Thyroid gland (tissue), 4 donors: Measurements from ENCODE around the gene C11orf98. TPM values are rescaled to one million over a fixed set of nuclear protein-coding genes. Genes with fewer than 3 reads are reported as not detected.

ENCODE experiments used
- DNase-seq, 2 donors: peaks; one replicate each; pipeline ENCODE4 v3.0.0-alpha.2; 2019
- H3K27ac ChIP-seq, 3 donors: fragments of 200-600 bp; sonication (generic); 1 replicate in 2 of 3; 2 replicates in 1 of 3; pipeline ENCODE4 v1.5.1; 2016 to 2019; ENCODE audit warnings: mild to moderate bottlenecking in 1 of 3, moderate library complexity in 1 of 3
- H3K27me3 ChIP-seq: fragments of 200-600 bp; sonication (generic); one replicate; pipeline ENCODE4 v1.5.1; 2019
- H3K36me3 ChIP-seq, 2 donors: fragments of 200-600 bp; sonication (generic); one replicate each; pipeline ENCODE4 v1.5.1; 2016 to 2019
- H3K4me1 ChIP-seq, 2 donors: fragments of 200-600 bp; sonication (generic); one replicate each; pipeline ENCODE4 v1.5.1; 2017 to 2019
- H3K4me3 ChIP-seq, 3 donors: fragments of 200-600 bp; sonication (generic); replicated peaks in 1 of 3; 1 replicate in 2 of 3; 2 replicates in 1 of 3; pipeline ENCODE4 v1.5.1; 2016; ENCODE audit warnings: mild to moderate bottlenecking in 1 of 3
- H3K9me3 ChIP-seq: fragments of 200-600 bp; sonication (generic); one replicate; pipeline ENCODE4 v1.5.1; 2017
- POLR2A ChIP-seq, 2 donors: fragments of 450-650 bp; IDR thresholded peaks; one replicate each; pipeline ENCODE4 v1.6.1; 2017; ENCODE audit warnings: antibody characterized with exemption in 2 of 2, mild to moderate bottlenecking in 2 of 2, moderate library complexity in 1 of 2
- WGBS, 2 donors: methylation state at CpG; one replicate each; pipeline ENCODE4 v1.1.5; 2017; 5-methylcytosine and 5-hydroxymethylcytosine counted together
- intact Hi-C: fragments of 100-400 bp; cut with DNase I; formaldehyde crosslinking; loops from one replicate; pipeline ENCODE4 v1.15.1; 2023
- small RNA-seq: library from RNA; depleted of rRNA; stranded (forward); fragments of <200 nt; gene quantifications from one replicate; pipeline ENCODE3, GENCODE V24; 2016
- total RNA-seq, 4 donors: library from RNA; depleted of rRNA; stranded (reverse); fragments of >200 nt; gene quantifications; one replicate each; pipeline ENCODE4 v1.2.3, GENCODE V29; 2016
- TF ChIP-seq, protein P1 (sequence below), 6 experiments: fragments of 200-600 bp in 3 of 6; fragments of 450-650 bp in 3 of 6; sonication (generic) in 3 of 6; IDR thresholded peaks; one replicate each; pipeline ENCODE4 v1.5.1; 2016 to 2019; ENCODE audit warnings: antibody characterized with exemption in 6 of 6, mild to moderate bottlenecking in 2 of 6, inconsistent platforms in 1 of 6, moderate library complexity in 1 of 6

C11orf98 gene
- total RNA-seq, 4 donors from 2014 or later, result 24.1 to 34.5 (median 29.6) TPM

- intact Hi-C loops, result no loop called here
- 39% methylated on average over 3 of the region's 15 CpGs; no CpG with 5 or more reads in 1 of the 2 donors for WGBS, 2 donors
- Histone ChIP-seq H3K4me3 (no peak overlapping the region), H3K9me3 (no peaks in the 10 kb centered on the region), H3K4me1 (peaks cover 10 to 21% of the 10 kb centered on the region in 2 donors), H3K27me3 (no peaks in the 10 kb centered on the region), H3K36me3 (peaks cover 2 to 8% of the 10 kb centered on the region in 2 donors), H3K27ac (peak overlapping the region; percentile 36 to 95 (median 87))
- no peak for TF ChIP-seq POLR2A (IDR thresholded peaks at IDR 0.05)
- TF ChIP-seq, protein P1, sequence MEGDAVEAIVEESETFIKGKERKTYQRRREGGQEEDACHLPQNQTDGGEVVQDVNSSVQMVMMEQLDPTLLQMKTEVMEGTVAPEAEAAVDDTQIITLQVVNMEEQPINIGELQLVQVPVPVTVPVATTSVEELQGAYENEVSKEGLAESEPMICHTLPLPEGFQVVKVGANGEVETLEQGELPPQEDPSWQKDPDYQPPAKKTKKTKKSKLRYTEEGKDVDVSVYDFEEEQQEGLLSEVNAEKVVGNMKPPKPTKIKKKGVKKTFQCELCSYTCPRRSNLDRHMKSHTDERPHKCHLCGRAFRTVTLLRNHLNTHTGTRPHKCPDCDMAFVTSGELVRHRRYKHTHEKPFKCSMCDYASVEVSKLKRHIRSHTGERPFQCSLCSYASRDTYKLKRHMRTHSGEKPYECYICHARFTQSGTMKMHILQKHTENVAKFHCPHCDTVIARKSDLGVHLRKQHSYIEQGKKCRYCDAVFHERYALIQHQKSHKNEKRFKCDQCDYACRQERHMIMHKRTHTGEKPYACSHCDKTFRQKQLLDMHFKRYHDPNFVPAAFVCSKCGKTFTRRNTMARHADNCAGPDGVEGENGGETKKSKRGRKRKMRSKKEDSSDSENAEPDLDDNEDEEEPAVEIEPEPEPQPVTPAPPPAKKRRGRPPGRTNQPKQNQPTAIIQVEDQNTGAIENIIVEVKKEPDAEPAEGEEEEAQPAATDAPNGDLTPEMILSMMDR (IDR thresholded peaks at IDR 0.05), result no peak
- DNase-seq, result no peak
These were observed 51.7 kb downstream of the C11orf98 start for GRCh38 chr11:62613291-62613778.

Small RNAs within 50 kb of the gene (small RNA-seq; reads per million reads assigned to genes)
- not detected for gene SNORA57

Other genes starting within 250 kb of the C11orf98 start
- not detected for gene SCGB1A1, start 246.2 kb downstream of the C11orf98 start, total RNA-seq
- gene AHNAK, start 118.4 kb downstream of the C11orf98 start, total RNA-seq, result 100 to 1,000 TPM; 227 to 400 (median 288) TPM
- 1,000 to 10,000 TPM; 1,334 to 1,814 (median 1,607) TPM for gene EEF1G, start 91.3 kb downstream of the C11orf98 start, total RNA-seq
- 10 to 100 TPM; 13.7 to 20.0 (median 16.1) TPM for gene TUT1, start 73.7 kb downstream of the C11orf98 start, total RNA-seq
- 10 to 100 TPM; 65.3 to 76.7 (median 70.7) TPM for gene MTA2, start 63.3 kb downstream of the C11orf98 start, total RNA-seq
- 10 to 100 TPM; 28.3 to 58.0 (median 46.6) TPM for gene EML3, start 52.4 kb downstream of the C11orf98 start, total RNA-seq
- 1 to 10 TPM; 2.5 to 7.0 (median 5.2) TPM for gene ROM1, start 52.0 kb downstream of the C11orf98 start, total RNA-seq
- gene B3GAT3, start 43.2 kb downstream of the C11orf98 start, total RNA-seq, result 10 to 100 TPM; 23.0 to 33.4 (median 25.1) TPM
- 100 to 1,000 TPM; 158 to 297 (median 201) TPM for gene GANAB, start 18.6 kb downstream of the C11orf98 start, total RNA-seq
- 10 to 100 TPM; 14.8 to 26.5 (median 23.5) TPM for gene INTS5, start 11.9 kb downstream of the C11orf98 start, total RNA-seq
- gene CSKMT, start 102 bp upstream of the C11orf98 start, total RNA-seq, result 10 to 100 TPM in 1 of 4 donors, 1 to 10 TPM in 2, under 1 TPM in 1; 0.83 to 13.5 (median 5.7) TPM
- 10 to 100 TPM in 2 of 4 donors, 1 to 10 TPM in 2; 5.7 to 10.6 (median 8.1) TPM for gene UQCC3, start 6.5 kb upstream of the C11orf98 start, total RNA-seq
- gene LBHD1, start 7.1 kb upstream of the C11orf98 start, total RNA-seq, result 10 to 100 TPM in 2 of 4 donors, 1 to 10 TPM in 2; 5.8 to 15.5 (median 9.3) TPM
- gene UBXN1, start 13.9 kb upstream of the C11orf98 start, total RNA-seq, result 100 to 1,000 TPM; 120 to 184 (median 149) TPM
- gene LRRN4CL, start 24.3 kb upstream of the C11orf98 start, total RNA-seq, result 10 to 100 TPM in 2 of 4 donors, 1 to 10 TPM in 2; 2.5 to 18.3 (median 9.0) TPM
- gene BSCL2, start 42.2 kb upstream of the C11orf98 start, total RNA-seq, result 100 to 1,000 TPM in 2 of 4 donors, 10 to 100 TPM in 2; 54.9 to 153 (median 89.4) TPM
- not detected for gene GNG3, start 42.5 kb upstream of the C11orf98 start, total RNA-seq
- 10 to 100 TPM; 16.4 to 30.8 (median 21.5) TPM for gene HNRNPUL2, start 62.2 kb upstream of the C11orf98 start, total RNA-seq
- gene TTC9C, start 63.3 kb upstream of the C11orf98 start, total RNA-seq, result 10 to 100 TPM; 21.3 to 29.3 (median 25.4) TPM
- 10 to 100 TPM; 10.1 to 17.1 (median 14.8) TPM for gene ZBTB3, start 89.0 kb upstream of the C11orf98 start, total RNA-seq
- gene POLR2G, start 96.4 kb upstream of the C11orf98 start, total RNA-seq, result 10 to 100 TPM; 32.1 to 76.5 (median 50.6) TPM
- gene TAF6L, start 106.2 kb upstream of the C11orf98 start, total RNA-seq, result 10 to 100 TPM; 41.2 to 55.0 (median 45.5) TPM
- 100 to 1,000 TPM in 2 of 4 donors, 10 to 100 TPM in 2; 78.6 to 126 (median 92.4) TPM for gene TMEM179B, start 122.2 kb upstream of the C11orf98 start, total RNA-seq
- gene TMEM223, start 126.8 kb upstream of the C11orf98 start, total RNA-seq, result 10 to 100 TPM in 3 of 4 donors, 1 to 10 TPM in 1; 9.1 to 46.5 (median 29.7) TPM
- gene NXF1, start 140.2 kb upstream of the C11orf98 start, total RNA-seq, result 10 to 100 TPM; 56.8 to 83.7 (median 80.9) TPM
- gene STX5, start 166.8 kb upstream of the C11orf98 start, total RNA-seq, result 10 to 100 TPM; 26.3 to 62.8 (median 56.7) TPM
- gene TEX54, start 167.6 kb upstream of the C11orf98 start, total RNA-seq, result not detected
- gene WDR74, start 174.4 kb upstream of the C11orf98 start, total RNA-seq, result 10 to 100 TPM; 25.2 to 76.1 (median 33.6) TPM
- 100 to 1,000 TPM; 145 to 295 (median 159) TPM for gene SLC3A2, start 215.7 kb upstream of the C11orf98 start, total RNA-seq